HepG2 (cell line): ENCODE results near the gene PTMA. TPM values are rescaled to one million over a fixed set of nuclear protein-coding genes. Genes with fewer than 3 reads are reported as not detected.
A peak's percentile ranks its signal among the peaks of the same experiment; 100 is the strongest.

Experiments used
- ARHGAP35 ChIP-seq: sonication (generic); formaldehyde crosslinking; IDR thresholded peaks from 2 replicates; pipeline ENCODE4 v1.9.0; 2022; ENCODE audit warnings: mild to moderate bottlenecking, inconsistent platforms, moderate library complexity, missing genetic modification reagents, borderline replicate concordance
- CEBPB ChIP-seq: IDR thresholded peaks from 2 replicates; pipeline ENCODE4 v1.6.1; 2011; ENCODE audit warnings: low read depth, low read length, improper control_type of control experiment, borderline replicate concordance
- EHMT2 ChIP-seq: fragments of 200-600 bp; sonication (generic); IDR thresholded peaks from 2 replicates; pipeline ENCODE4 v1.7.0; 2017; ENCODE audit warnings: antibody characterized with exemption, low read depth, low read length, borderline replicate concordance
- FOXO4 ChIP-seq: sonication (generic); formaldehyde crosslinking; conservative IDR thresholded peaks from 2 replicates; pipeline ENCODE4 v1.8.1; 2023; ENCODE audit warnings: missing genetic modification reagents
- HNF4A ChIP-seq: sonication (generic); formaldehyde crosslinking; IDR thresholded peaks from 2 replicates; pipeline ENCODE4 v1.4.0; 2020; ENCODE audit warnings: missing genetic modification reagents
- MATR3 ChIP-seq: sonication (generic); formaldehyde crosslinking; IDR thresholded peaks from 2 replicates; pipeline ENCODE4 v1.4.0; 2020; ENCODE audit warnings: missing genetic modification reagents
- SAFB2 ChIP-seq: sonication (generic); formaldehyde crosslinking; IDR thresholded peaks from 2 replicates; pipeline ENCODE4 v1.5.1; 2020; ENCODE audit warnings: missing genetic modification reagents, low read depth, mild to moderate bottlenecking, borderline replicate concordance
- THYN1 ChIP-seq: sonication (generic); formaldehyde crosslinking; IDR thresholded peaks from 2 replicates; pipeline ENCODE4 v1.8.1; 2023; ENCODE audit warnings: low read depth, mild to moderate bottlenecking, moderate library complexity, missing genetic modification reagents, borderline replicate concordance
- ZNF546 ChIP-seq: sonication (generic); formaldehyde crosslinking; conservative IDR thresholded peaks from 2 replicates; pipeline ENCODE4 v1.8.1; 2023; ENCODE audit warnings: mild to moderate bottlenecking, missing genetic modification reagents
- ZNF564 ChIP-seq: sonication (generic); formaldehyde crosslinking; IDR thresholded peaks from 2 replicates; pipeline ENCODE4 v1.8.1; 2023; ENCODE audit warnings: mild to moderate bottlenecking, missing genetic modification reagents
- ZNF841 ChIP-seq: sonication (generic); formaldehyde crosslinking; IDR thresholded peaks from 2 replicates; pipeline ENCODE4 v1.8.1; 2023; ENCODE audit warnings: missing genetic modification reagents, borderline replicate concordance
- polyA plus RNA-seq, 8 experiments: library from polyadenylated mRNA; depleted of rRNA in 3 of 8; stranded (reverse) in 7 of 8; unstranded in 1 of 8; fragments of >200 nt; fragmentation: Illumina TruSeq in 4 of 8; extraction: Trizol in 4 of 8; gene quantifications; 2 replicates each; pipeline versions ENCODE4 v1.2.1 to v1.2.3, GENCODE V29; 2011 to 2016; ENCODE audit warnings: low read depth in 4 of 8, missing spikeins in 1 of 8, mixed read lengths in 1 of 8; ENCODE audit not compliant: insufficient read depth in 1 of 8
- total RNA-seq, 5 experiments: library from RNA; depleted of rRNA; stranded (reverse); fragments of >200 nt; fragmentation: Illumina TruSeq; extraction: Trizol; gene quantifications; 2 replicates each; pipeline ENCODE4 v1.2.3, GENCODE V29; 2016; ENCODE audit warnings: low read depth in 1 of 5
- TF ChIP-seq, protein P1 (sequence below): sonication (generic); formaldehyde crosslinking; IDR thresholded peaks from 2 replicates; pipeline ENCODE4 v1.5.0; 2020; ENCODE audit warnings: mild to moderate bottlenecking, missing genetic modification reagents
- TF ChIP-seq, protein P2 (sequence below): IDR thresholded peaks from 2 replicates; pipeline ENCODE4 v1.6.1; 2012; ENCODE audit warnings: low read length, improper control_type of control experiment
- TF ChIP-seq, protein P3 (sequence below): sonication (generic); formaldehyde crosslinking; IDR thresholded peaks from 2 replicates; pipeline ENCODE4 v1.4.0; 2020; ENCODE audit warnings: missing genetic modification reagents, borderline replicate concordance
- TF ChIP-seq, protein P4 (sequence below): IDR thresholded peaks from 2 replicates; pipeline ENCODE4 v1.4.0; 2020; ENCODE audit warnings: mild to moderate bottlenecking, missing genetic modification reagents

Gene PTMA
- total and polyA plus RNA-seq, 2 of the 13 experiments (the other 11 are each of a cell fraction or from before 2014, with no cell fraction given): 190 to 1,086 TPM

- TF ChIP-seq SAFB2 (peak; percentile 97; the same call in 1 of the 2 replicates), ZNF841 (CRISPR knock-in tag) (0 out of 2 replicates have a peak, but pooled peaks have one; percentile 37), ZNF546 (CRISPR knock-in tag) (no peak), CEBPB (no peak), ZNF564 (CRISPR knock-in tag) (no peak; the same call in 1 of the 2 replicates), THYN1 (CRISPR knock-in tag) (0 out of 2 replicates have a peak, but pooled peaks have one; percentile 76), FOXO4 (CRISPR knock-in tag) (peak; percentile 92; the same call in 1 of the 2 replicates), EHMT2 (no peak), ARHGAP35 (CRISPR knock-in tag) (peak; percentile 32), HNF4A (CRISPR knock-in tag) (peak; percentile 94), MATR3 (CRISPR knock-in tag) (no peak)
- TF ChIP-seq, protein P1, sequence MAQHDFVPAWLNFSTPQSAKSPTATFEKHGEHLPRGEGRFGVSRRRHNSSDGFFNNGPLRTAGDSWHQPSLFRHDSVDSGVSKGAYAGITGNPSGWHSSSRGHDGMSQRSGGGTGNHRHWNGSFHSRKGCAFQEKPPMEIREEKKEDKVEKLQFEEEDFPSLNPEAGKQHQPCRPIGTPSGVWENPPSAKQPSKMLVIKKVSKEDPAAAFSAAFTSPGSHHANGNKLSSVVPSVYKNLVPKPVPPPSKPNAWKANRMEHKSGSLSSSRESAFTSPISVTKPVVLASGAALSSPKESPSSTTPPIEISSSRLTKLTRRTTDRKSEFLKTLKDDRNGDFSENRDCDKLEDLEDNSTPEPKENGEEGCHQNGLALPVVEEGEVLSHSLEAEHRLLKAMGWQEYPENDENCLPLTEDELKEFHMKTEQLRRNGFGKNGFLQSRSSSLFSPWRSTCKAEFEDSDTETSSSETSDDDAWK: no peak
- TF ChIP-seq, protein P2, sequence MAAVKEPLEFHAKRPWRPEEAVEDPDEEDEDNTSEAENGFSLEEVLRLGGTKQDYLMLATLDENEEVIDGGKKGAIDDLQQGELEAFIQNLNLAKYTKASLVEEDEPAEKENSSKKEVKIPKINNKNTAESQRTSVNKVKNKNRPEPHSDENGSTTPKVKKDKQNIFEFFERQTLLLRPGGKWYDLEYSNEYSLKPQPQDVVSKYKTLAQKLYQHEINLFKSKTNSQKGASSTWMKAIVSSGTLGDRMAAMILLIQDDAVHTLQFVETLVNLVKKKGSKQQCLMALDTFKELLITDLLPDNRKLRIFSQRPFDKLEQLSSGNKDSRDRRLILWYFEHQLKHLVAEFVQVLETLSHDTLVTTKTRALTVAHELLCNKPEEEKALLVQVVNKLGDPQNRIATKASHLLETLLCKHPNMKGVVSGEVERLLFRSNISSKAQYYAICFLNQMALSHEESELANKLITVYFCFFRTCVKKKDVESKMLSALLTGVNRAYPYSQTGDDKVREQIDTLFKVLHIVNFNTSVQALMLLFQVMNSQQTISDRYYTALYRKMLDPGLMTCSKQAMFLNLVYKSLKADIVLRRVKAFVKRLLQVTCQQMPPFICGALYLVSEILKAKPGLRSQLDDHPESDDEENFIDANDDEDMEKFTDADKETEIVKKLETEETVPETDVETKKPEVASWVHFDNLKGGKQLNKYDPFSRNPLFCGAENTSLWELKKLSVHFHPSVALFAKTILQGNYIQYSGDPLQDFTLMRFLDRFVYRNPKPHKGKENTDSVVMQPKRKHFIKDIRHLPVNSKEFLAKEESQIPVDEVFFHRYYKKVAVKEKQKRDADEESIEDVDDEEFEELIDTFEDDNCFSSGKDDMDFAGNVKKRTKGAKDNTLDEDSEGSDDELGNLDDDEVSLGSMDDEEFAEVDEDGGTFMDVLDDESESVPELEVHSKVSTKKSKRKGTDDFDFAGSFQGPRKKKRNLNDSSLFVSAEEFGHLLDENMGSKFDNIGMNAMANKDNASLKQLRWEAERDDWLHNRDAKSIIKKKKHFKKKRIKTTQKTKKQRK: no peak
- TF ChIP-seq, protein P3, sequence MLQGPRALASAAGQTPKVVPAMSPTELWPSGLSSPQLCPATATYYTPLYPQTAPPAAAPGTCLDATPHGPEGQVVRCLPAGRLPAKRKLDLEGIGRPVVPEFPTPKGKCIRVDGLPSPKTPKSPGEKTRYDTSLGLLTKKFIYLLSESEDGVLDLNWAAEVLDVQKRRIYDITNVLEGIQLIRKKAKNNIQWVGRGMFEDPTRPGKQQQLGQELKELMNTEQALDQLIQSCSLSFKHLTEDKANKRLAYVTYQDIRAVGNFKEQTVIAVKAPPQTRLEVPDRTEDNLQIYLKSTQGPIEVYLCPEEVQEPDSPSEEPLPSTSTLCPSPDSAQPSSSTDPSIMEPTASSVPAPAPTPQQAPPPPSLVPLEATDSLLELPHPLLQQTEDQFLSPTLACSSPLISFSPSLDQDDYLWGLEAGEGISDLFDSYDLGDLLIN: no peak; the same call in 1 of the 2 replicates
- TF ChIP-seq, protein P4, sequence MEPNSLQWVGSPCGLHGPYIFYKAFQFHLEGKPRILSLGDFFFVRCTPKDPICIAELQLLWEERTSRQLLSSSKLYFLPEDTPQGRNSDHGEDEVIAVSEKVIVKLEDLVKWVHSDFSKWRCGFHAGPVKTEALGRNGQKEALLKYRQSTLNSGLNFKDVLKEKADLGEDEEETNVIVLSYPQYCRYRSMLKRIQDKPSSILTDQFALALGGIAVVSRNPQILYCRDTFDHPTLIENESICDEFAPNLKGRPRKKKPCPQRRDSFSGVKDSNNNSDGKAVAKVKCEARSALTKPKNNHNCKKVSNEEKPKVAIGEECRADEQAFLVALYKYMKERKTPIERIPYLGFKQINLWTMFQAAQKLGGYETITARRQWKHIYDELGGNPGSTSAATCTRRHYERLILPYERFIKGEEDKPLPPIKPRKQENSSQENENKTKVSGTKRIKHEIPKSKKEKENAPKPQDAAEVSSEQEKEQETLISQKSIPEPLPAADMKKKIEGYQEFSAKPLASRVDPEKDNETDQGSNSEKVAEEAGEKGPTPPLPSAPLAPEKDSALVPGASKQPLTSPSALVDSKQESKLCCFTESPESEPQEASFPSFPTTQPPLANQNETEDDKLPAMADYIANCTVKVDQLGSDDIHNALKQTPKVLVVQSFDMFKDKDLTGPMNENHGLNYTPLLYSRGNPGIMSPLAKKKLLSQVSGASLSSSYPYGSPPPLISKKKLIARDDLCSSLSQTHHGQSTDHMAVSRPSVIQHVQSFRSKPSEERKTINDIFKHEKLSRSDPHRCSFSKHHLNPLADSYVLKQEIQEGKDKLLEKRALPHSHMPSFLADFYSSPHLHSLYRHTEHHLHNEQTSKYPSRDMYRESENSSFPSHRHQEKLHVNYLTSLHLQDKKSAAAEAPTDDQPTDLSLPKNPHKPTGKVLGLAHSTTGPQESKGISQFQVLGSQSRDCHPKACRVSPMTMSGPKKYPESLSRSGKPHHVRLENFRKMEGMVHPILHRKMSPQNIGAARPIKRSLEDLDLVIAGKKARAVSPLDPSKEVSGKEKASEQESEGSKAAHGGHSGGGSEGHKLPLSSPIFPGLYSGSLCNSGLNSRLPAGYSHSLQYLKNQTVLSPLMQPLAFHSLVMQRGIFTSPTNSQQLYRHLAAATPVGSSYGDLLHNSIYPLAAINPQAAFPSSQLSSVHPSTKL (CRISPR knock-in tag): peak; percentile 24; the same call in 1 of the 2 replicates
These were observed 27.1 kb upstream of the PTMA start (continued) for GRCh38 chr2:231680992-231681852.
